GM19193 (cell line): ENCODE data around the gene RBM24.

ENCODE experiments used
- POLR2A ChIP-seq: IDR thresholded peaks from 4 replicates; pipeline ENCODE4 v1.6.1; 2011; ENCODE audit not compliant: insufficient read depth, insufficient read length; ENCODE audit errors: extremely low read depth

The RBM24 gene

GRCh38 chr6:17278289-17279063 is 2.7 kb upstream of the RBM24 start:
- no peak for TF ChIP-seq POLR2A

- TF ChIP-seq POLR2A, result no peak
Observed at GRCh38 chr6:17280138-17280537, 1.0 kb upstream of the RBM24 start.

DNA sequence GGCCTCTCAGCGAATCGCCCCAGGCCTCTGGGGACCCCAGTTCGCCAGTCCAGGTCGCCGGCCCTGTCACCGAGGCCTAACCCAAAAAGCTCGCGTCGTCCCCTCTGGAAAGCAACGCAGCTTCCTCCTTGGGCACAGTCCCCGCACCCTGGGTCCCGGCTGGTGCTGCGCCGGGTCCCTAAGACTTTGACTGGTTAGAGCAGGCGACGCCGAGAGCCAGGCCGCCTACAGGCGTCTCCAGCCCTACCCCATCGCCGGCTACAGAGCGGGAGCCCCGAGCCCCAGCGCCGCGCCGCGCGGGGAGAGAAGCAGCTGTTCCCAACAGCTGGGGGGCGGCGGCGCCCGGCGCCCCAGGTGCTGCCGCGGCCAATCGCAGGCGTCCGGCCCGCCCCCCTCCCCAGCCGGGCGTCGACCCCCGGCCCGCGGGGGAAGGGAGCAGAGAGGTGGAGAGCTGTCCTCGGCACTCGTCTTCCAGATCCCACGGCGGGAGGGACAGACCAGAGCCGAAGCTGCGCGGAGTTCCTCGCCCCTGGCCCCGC is 540 bp upstream of the RBM24 start:
- TF ChIP-seq POLR2A, result no peak

- TF ChIP-seq POLR2A, result no peak
Observed at GRCh38 chr6:17281497-17282481, 628 bp downstream of the RBM24 start.

GRCh38 chr6:17283074-17283473 is 1.9 kb downstream of the RBM24 start:
- no peak for TF ChIP-seq POLR2A

DNA sequence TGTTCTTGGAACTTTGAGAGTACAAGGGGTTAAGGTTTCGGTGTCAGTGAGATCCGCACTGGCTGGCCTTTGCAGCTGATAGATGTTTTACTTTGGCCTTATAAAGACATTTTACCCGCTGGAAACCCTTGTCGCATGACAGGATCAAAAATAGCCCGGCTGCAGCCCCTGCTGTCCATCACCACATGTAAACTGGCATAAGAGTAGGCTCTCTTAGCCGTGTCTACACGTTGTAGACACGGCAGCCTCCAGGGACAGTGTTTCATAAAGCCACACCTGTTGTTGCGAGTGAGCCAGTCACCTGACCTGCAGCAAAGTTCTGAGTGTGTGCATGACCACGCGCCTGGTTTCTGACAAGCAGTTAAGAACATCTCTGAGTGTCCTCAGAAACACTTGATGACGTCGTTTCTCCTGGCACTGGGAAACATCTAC is 8.5 kb downstream of the RBM24 start:
- no peak for TF ChIP-seq POLR2A

DNA sequence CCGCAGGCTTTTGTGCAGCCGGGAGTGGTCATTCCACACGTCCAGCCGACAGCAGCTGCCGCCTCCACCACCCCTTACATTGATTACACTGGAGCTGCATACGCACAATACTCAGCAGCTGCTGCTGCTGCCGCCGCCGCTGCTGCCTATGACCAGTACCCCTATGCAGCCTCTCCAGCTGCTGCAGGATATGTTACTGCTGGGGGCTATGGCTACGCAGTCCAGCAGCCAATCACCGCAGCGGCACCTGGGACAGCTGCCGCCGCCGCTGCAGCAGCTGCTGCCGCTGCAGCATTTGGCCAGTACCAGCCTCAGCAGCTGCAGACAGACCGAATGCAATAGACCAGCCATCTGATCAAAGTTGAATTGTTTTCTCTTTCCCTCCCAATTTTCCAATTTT is 10.6 kb downstream of the RBM24 start:
- no peak for TF ChIP-seq POLR2A

DNA sequence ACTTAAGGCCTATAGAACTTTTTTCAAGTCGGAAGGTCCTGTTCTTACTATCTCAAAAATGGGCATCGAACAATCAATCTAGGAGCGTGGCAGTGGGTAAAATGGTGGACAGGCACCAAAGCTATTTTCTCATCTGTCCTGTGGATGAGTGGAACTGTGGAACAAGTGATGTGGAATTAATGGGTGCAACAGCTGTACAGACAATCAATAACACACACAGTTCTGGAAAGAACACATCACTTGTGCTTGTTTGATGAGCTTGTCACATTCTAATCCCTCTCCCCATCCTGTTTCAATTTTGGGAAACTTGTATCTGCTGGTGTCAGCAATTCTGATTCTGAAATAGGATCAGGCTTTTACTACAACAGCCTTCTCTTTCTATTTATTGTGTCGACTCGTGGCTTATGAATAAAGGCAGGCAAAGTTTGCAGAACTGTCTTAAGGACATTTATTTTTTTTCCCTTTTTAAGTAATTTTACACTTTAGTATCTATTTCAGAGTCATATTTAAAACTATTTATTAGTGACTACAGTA is 11.5 kb downstream of the RBM24 start:
- no peak for TF ChIP-seq POLR2A

GRCh38 chr6:17293395-17293794 is 12.2 kb downstream of the RBM24 start:
- no peak for TF ChIP-seq POLR2A

GRCh38 chr6:17297271-17298080 is 16.3 kb downstream of the RBM24 start:
- no peak for TF ChIP-seq POLR2A

DNA sequence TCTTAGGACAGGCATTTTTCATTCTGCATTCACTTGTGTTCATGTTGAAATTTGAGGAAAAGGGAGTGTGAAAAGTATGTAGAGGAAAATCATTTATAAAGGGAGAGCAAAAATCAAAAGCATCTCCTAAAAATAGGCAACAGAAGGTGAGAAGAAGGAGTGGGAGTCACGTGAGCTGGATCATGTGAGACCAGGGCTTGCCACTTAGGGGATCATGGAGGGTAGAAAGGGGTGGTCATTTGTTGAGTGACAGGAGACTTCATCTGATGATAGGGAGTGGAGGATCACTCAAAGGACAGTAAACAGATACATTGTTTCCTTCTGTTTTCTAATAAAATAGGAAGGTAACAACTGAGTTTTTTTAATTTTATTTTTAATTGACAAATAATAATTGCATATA is 17.1 kb downstream of the RBM24 start:
- no peak for TF ChIP-seq POLR2A

GRCh38 chr6:17299222-17299621 is 18.1 kb downstream of the RBM24 start:
- no peak for TF ChIP-seq POLR2A

DNA sequence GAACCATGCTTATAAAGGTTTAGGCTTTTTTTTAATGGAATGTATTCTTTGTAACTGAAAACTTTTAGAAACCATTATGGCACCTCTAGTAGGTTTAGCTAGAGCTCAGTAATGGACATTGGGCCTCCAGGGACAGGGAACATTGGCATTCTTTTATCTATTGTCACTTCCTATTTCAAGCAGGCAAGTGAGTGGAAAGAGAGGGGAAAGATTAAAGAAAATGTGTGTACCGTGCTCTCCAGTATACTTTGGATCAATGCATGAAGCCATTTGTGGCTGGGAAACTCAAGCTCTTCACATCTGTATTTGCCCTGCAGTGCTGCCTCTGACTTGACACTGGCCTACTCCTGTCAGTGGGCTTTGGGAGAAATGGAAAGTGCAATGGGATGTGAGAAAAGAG is 18.6 kb downstream of the RBM24 start:
- no peak for TF ChIP-seq POLR2A

DNA sequence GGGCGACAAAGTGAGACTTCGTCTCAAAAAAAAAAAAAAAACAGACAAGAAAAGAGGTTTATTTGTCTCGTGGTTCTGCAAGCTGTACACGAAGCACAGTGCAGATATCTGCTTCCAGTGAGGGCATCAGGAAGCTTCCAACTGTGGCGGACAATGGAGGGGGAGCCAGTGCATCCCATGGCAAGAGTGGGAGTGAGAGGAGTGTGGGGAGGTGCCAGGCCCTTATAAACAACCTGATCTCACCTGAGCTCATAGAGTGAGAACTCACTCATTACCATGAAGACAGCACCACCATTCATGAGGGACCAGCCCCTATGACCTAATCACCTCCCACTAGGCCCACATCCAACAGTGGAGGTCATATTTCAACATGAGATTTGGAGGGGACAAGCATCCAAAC is 19.5 kb downstream of the RBM24 start:
- TF ChIP-seq POLR2A, result no peak

DNA sequence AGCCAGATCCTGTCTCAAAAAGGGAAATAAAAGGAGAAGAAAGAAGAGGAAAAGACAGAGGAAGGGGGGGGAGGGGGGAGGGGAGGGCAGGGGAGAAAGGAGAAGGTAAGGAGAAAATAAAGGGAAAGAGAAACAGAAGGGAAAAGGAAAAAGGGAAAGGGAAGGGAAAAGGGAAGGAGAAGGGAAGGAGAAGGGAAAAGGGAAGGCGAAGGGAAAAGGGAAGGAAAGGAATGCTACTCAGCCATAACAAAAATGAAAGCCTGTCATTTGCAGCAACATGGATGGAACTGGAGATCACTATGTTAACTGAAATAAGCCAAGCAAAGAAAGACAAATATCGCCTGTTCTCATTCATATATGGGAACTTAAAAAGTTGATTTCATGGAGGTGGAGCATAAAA is 22.3 kb downstream of the RBM24 start:
- TF ChIP-seq POLR2A, result no peak
